HepG2 (cell line): ENCODE results near the gene REPIN1. TPM values are rescaled to one million over a fixed set of nuclear protein-coding genes. Genes with fewer than 3 reads are reported as not detected.
A peak's percentile ranks its signal among the peaks of the same experiment; 100 is the strongest.

Experiments
- AKNA ChIP-seq: sonication (generic); formaldehyde crosslinking; IDR thresholded peaks from 2 replicates; pipeline ENCODE4 v1.4.0; 2020; ENCODE audit warnings: missing genetic modification reagents, borderline replicate concordance
- ATF7-NPFF ChIP-seq: sonication (generic); formaldehyde crosslinking; IDR thresholded peaks from 2 replicates; pipeline ENCODE4 v1.8.1; 2023; ENCODE audit warnings: mild to moderate bottlenecking, low read depth, missing genetic modification reagents, moderate library complexity
- EEA1 ChIP-seq: sonication (generic); formaldehyde crosslinking; IDR thresholded peaks from 2 replicates; pipeline ENCODE4 v1.5.1; 2020; ENCODE audit warnings: mild to moderate bottlenecking, missing genetic modification reagents, borderline replicate concordance
- GMEB2 ChIP-seq: IDR thresholded peaks from 2 replicates; pipeline ENCODE4 v1.6.1; 2016; ENCODE audit warnings: missing biosample characterization, missing genetic modification reagents, low read depth
- HCFC1 ChIP-seq: fragments of 150-350 bp; IDR thresholded peaks from 2 replicates; pipeline ENCODE4 v1.6.1; 2014; ENCODE audit warnings: low read depth, low read length
- IRF9 ChIP-seq: sonication (generic); formaldehyde crosslinking; IDR thresholded peaks from 2 replicates; pipeline ENCODE4 v1.8.0; 2022; ENCODE audit warnings: missing genetic modification reagents, mild to moderate bottlenecking, borderline replicate concordance
- IRX3 ChIP-seq: sonication (generic); formaldehyde crosslinking; IDR thresholded peaks from 2 replicates; pipeline ENCODE4 v1.8.1; 2023; ENCODE audit warnings: mild to moderate bottlenecking, low read depth, missing genetic modification reagents, borderline replicate concordance
- JUND ChIP-seq: sonication (generic); formaldehyde crosslinking; IDR thresholded peaks from 2 replicates; pipeline ENCODE4 v1.8.0; 2022; ENCODE audit warnings: mild to moderate bottlenecking, missing genetic modification reagents
- PRDM15 ChIP-seq: sonication (generic); formaldehyde crosslinking; IDR thresholded peaks from 2 replicates; pipeline ENCODE4 v1.4.0; 2020; ENCODE audit warnings: missing genetic modification reagents
- ZBTB33 ChIP-seq: sonication (generic); formaldehyde crosslinking; IDR thresholded peaks from 2 replicates; pipeline ENCODE4 v1.4.0; 2020; ENCODE audit warnings: missing genetic modification reagents
- ZNF12 ChIP-seq: sonication (generic); formaldehyde crosslinking; IDR thresholded peaks from 2 replicates; pipeline ENCODE4 v1.5.0; 2020; ENCODE audit warnings: missing genetic modification reagents
- ZNF138 ChIP-seq: sonication (generic); formaldehyde crosslinking; IDR thresholded peaks from 2 replicates; pipeline ENCODE4 v1.5.0; 2020; ENCODE audit warnings: mild to moderate bottlenecking, low read depth, missing genetic modification reagents
- ZNF619 ChIP-seq: sonication (generic); formaldehyde crosslinking; IDR thresholded peaks from 2 replicates; pipeline ENCODE4 v1.4.0; 2020; ENCODE audit warnings: mild to moderate bottlenecking, missing genetic modification reagents
- polyA plus RNA-seq, 8 experiments: library from polyadenylated mRNA; depleted of rRNA in 3 of 8; stranded (reverse) in 7 of 8; unstranded in 1 of 8; fragments of >200 nt; fragmentation: Illumina TruSeq in 4 of 8; extraction: Trizol in 4 of 8; gene quantifications; 2 replicates each; pipeline versions ENCODE4 v1.2.1 to v1.2.3, GENCODE V29; 2011 to 2016; ENCODE audit warnings: low read depth in 4 of 8, missing spikeins in 1 of 8, mixed read lengths in 1 of 8; ENCODE audit not compliant: insufficient read depth in 1 of 8
- total RNA-seq, 5 experiments: library from RNA; depleted of rRNA; stranded (reverse); fragments of >200 nt; fragmentation: Illumina TruSeq; extraction: Trizol; gene quantifications; 2 replicates each; pipeline ENCODE4 v1.2.3, GENCODE V29; 2016; ENCODE audit warnings: low read depth in 1 of 5

Gene REPIN1
- total and polyA plus RNA-seq, 2 of the 13 experiments (the other 11 are each of a cell fraction or from before 2014, with no cell fraction given), result 69.9 to 108 TPM

- TF ChIP-seq IRF9 (CRISPR knock-in tag) (peak; percentile 83; the same call in 1 of the 2 replicates), ZBTB33 (CRISPR knock-in tag) (no peak), ZNF619 (CRISPR knock-in tag) (no peak), AKNA (no peak), GMEB2 (CRISPR knock-in tag) (no peak), ZNF12 (no peak), ZNF138 (CRISPR knock-in tag) (no peak), IRX3 (no peak), ATF7-NPFF (CRISPR knock-in tag) (0 out of 2 replicates have a peak, but pooled peaks have one; percentile 11), JUND (CRISPR knock-in tag) (no peak), PRDM15 (CRISPR knock-in tag) (no peak), HCFC1 (no peak), EEA1 (CRISPR knock-in tag) (0 out of 2 replicates have a peak, but pooled peaks have one; percentile 76)
Measured at GRCh38 chr7:150340024-150340749, 28.4 kb upstream of the REPIN1 start (continued).
